H1 (cell line): Measurements from ENCODE around the gene MCM9. TPM values are rescaled to one million over a fixed set of nuclear protein-coding genes. Genes with fewer than 3 reads are reported as not detected.

ENCODE experiments used
- BRCA1 ChIP-seq: IDR thresholded peaks from 2 replicates; pipeline ENCODE4 v1.6.1; 2012; ENCODE audit warnings: low read depth, low read length, improper control_type of control experiment
- CHD1 ChIP-seq: IDR thresholded peaks from 2 replicates; pipeline ENCODE4 v1.6.1; 2012; ENCODE audit warnings: low read depth, low read length, improper control_type of control experiment
- HDAC2 ChIP-seq, 2 experiments: fragments of 300-600 bp in 1 of 2; sonication (generic) in 1 of 2; IDR thresholded peaks; 2 replicates each; pipeline ENCODE4 v1.6.1; 2011 to 2012; ENCODE audit warnings: low read depth in 2 of 2, low read length in 2 of 2, mild to moderate bottlenecking in 2 of 2, moderate library complexity in 2 of 2, borderline replicate concordance in 1 of 2, inconsistent platforms in 1 of 2
- POU5F1 ChIP-seq: IDR thresholded peaks from 2 replicates; pipeline ENCODE4 v1.6.1; 2011; ENCODE audit warnings: low read depth, mild to moderate bottlenecking, low read length, moderate library complexity
- RXRA ChIP-seq: IDR thresholded peaks from 2 replicates; pipeline ENCODE4 v1.6.1; 2011; ENCODE audit warnings: low read depth, mild to moderate bottlenecking, low read length, moderate library complexity; ENCODE audit not compliant: insufficient read depth
- SIX5 ChIP-seq: IDR thresholded peaks from 2 replicates; pipeline ENCODE4 v1.6.1; 2011; ENCODE audit warnings: mild to moderate bottlenecking, low read depth, low read length
- polyA plus RNA-seq, 7 experiments: library from polyadenylated mRNA; depleted of rRNA in 3 of 7; stranded (reverse) in 5 of 7; unstranded in 2 of 7; fragments of >200 nt in 5 of 7; fragments of 200-250 nt in 2 of 7; gene quantifications; 1 replicate in 5 of 7; 2 replicates in 1 of 7; 4 replicates in 1 of 7; pipeline versions ENCODE4 v1.2.1 to v1.2.3, GENCODE V29; 2011 to 2013; ENCODE audit warnings: missing spikeins in 2 of 7, mixed read lengths in 2 of 7
- total RNA-seq: library from RNA; stranded (reverse); fragmentation: NEBNext Ultra II Directional; extraction: Animal tissue kit (Norgen Biotek cat#: 25700); gene quantifications from 2 replicates; pipeline ENCODE4 v1.2.1, GENCODE V29; 2021

Gene MCM9
- total and polyA plus RNA-seq, 2 of the 8 experiments (the other 6 are each of a cell fraction or from before 2014, with no cell fraction given) = 3.7 to 11.4 TPM

- no peak for TF ChIP-seq BRCA1
- TF ChIP-seq HDAC2 (IDR thresholded peaks at IDR 0.05; ENCODE audit: borderline replicate concordance in 1 of 2, low read depth in 2 of 2, low read length in 2 of 2) = no peak
- TF ChIP-seq CHD1 = no peak
- TF ChIP-seq RXRA = no peak
- no peak for TF ChIP-seq SIX5
- TF ChIP-seq POU5F1 = no peak
These were observed 21.8 kb downstream of the MCM9 start (continued) for GRCh38 chr6:118913161-118913560.
